OCI-LY7 (cell line): ENCODE data around the gene TRIM22. TPM values are rescaled to one million over a fixed set of nuclear protein-coding genes. Genes with fewer than 3 reads are reported as not detected.

Experiments
- BruUV-seq: library from RNA; stranded (reverse); fragments of 400-500 nt; replicated peaks from 2 replicates; lab custom pipeline; 2021; lab: Mats Ljungman, UMichigan
- CTCF ChIA-PET: fragments of 300-600 bp; sonication (Branson Sonifier 250); formaldehyde crosslinking; loops from one replicate; lab custom pipeline; 2022; ENCODE audit warnings: antibody characterized with exemption; ENCODE audit not compliant: unreplicated experiment; lab: Charles Lee
- POLR2A ChIA-PET: fragments of 300-600 bp; sonication (Branson Sonifier 250); formaldehyde crosslinking; loops from one replicate; lab custom pipeline; 2022; ENCODE audit warnings: antibody characterized with exemption; lab: Charles Lee
- DNase-seq: peaks from one replicate; pipeline ENCODE4 v3.0.0-alpha.2; 2015; ENCODE audit warnings: low spot score
- H2AFZ ChIP-seq: fragments of 200-600 bp; sonication (generic), shearing (Covaris generic); 2 replicates; pipeline ENCODE4 v1.6.1; 2014; ENCODE audit warnings: mild to moderate bottlenecking, antibody characterized with exemption, low read length, moderate library complexity
- H3K27ac ChIP-seq: fragments of 200-600 bp; sonication (generic); 2 replicates; pipeline ENCODE4 v1.5.1; 2014; ENCODE audit warnings: mixed run types, low read depth, mild to moderate bottlenecking, moderate library complexity, low read length, inconsistent platforms; ENCODE audit not compliant: poor library complexity, severe bottlenecking
- H3K36me3 ChIP-seq: fragments of 200-600 bp; sonication (generic); 2 replicates; pipeline ENCODE4 v1.6.1; 2014; ENCODE audit warnings: mild to moderate bottlenecking, antibody characterized with exemption, low read length, moderate library complexity, mixed read lengths; ENCODE audit not compliant: insufficient read depth
- H3K4me1 ChIP-seq: fragments of 200-600 bp; sonication (generic); 2 replicates; pipeline ENCODE4 v1.5.1; 2014; ENCODE audit warnings: mild to moderate bottlenecking, low read length; ENCODE audit not compliant: insufficient read depth, poor library complexity, severe bottlenecking
- H3K4me2 ChIP-seq: fragments of 200-600 bp; sonication (generic); 2 replicates; pipeline ENCODE4 v1.6.1; 2014; ENCODE audit warnings: mild to moderate bottlenecking, low read length
- H3K4me3 ChIP-seq: fragments of 200-600 bp; sonication (generic); 2 replicates; pipeline ENCODE4 v1.5.1; 2014; ENCODE audit warnings: mild to moderate bottlenecking, low read depth, low read length; ENCODE audit not compliant: poor library complexity, severe bottlenecking
- H3K79me2 ChIP-seq: fragments of 200-600 bp; sonication (generic); 2 replicates; pipeline ENCODE4 v1.6.1; 2016; ENCODE audit warnings: low read depth, mild to moderate bottlenecking, low read length, moderate library complexity, mixed read lengths; ENCODE audit not compliant: insufficient read depth
- H3K9me2 ChIP-seq: fragments of 200-600 bp; sonication (generic); 2 replicates; pipeline ENCODE4 v1.6.1; 2016; ENCODE audit warnings: mild to moderate bottlenecking, low read length, mixed read lengths; ENCODE audit not compliant: insufficient read depth
- H3K9me3 ChIP-seq: fragments of 200-600 bp; sonication (generic); 2 replicates; pipeline ENCODE4 v1.6.1; 2014; ENCODE audit warnings: mild to moderate bottlenecking, mixed run types, low read length, mixed read lengths
- H4K20me1 ChIP-seq: fragments of 200-600 bp; sonication (generic); 2 replicates; pipeline ENCODE4 v1.6.1; 2014; ENCODE audit warnings: mild to moderate bottlenecking, antibody characterized with exemption, low read length, moderate library complexity, mixed read lengths; ENCODE audit not compliant: insufficient read depth
- EZH2phosphoT487 ChIP-seq: fragments of 200-600 bp; sonication (generic); IDR thresholded peaks from 2 replicates; pipeline ENCODE4 v1.6.1; 2018; ENCODE audit warnings: low read depth, borderline replicate concordance, mild to moderate bottlenecking, mixed run types, antibody characterized with exemption, low read length, moderate library complexity, mixed read lengths
- intact Hi-C: fragments of 100-400 bp; cut with micrococcal nuclease; formaldehyde crosslinking; loops from one replicate; pipeline ENCODE4 v1.10.0; 2022; ENCODE audit not compliant: unreplicated experiment
- total RNA-seq, 2 experiments: library from RNA; depleted of rRNA in 1 of 2; stranded (reverse); fragments of >200 nt in 1 of 2; shearing (Covaris generic) in 1 of 2; gene quantifications; 2 replicates each; pipeline ENCODE4 v1.2.3, GENCODE V29; 2014 to 2022
- TF ChIP-seq, protein P1 (sequence below): fragments of 200-600 bp; sonication (generic); conservative IDR thresholded peaks from 2 replicates; pipeline ENCODE4 v1.5.1; 2014; ENCODE audit warnings: mild to moderate bottlenecking, antibody characterized with exemption, low read length, moderate library complexity, mixed read lengths

Gene TRIM22
- total RNA-seq, 2 experiments from 2014 or later, result 28.5 to 41.6 TPM

DNA sequence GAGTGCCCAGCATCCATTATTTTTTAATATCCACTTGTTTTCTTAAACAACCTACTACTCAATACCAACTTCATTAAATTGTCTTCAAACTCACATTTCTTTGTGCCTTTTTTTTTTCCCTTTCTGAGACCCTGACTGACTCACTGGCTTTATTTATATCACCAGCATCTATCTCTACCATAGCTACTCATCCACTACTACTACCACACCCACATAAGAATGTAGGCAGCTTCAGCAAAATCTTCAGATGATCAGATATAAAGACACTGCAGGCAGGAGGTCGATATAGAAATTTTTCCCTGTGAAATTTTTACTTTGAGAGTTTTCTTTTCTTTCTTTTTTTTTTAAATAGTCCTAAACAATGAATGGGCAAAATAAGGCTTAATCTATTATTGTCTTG lies 48.8 kb downstream of the TRIM22 start:
- POLR2A ChIA-PET, result no interaction called here
- Histone ChIP-seq H3K9me2 (no peaks in the 10 kb centered on the region), H3K4me2 (no peak overlapping the region), H3K4me1 (no peaks in the 10 kb centered on the region), H3K4me3 (no peak overlapping the region), H3K79me2 (no peaks in the 10 kb centered on the region), H2AFZ (no peak overlapping the region), H3K27ac (no peak overlapping the region), H3K36me3 (no peaks in the 10 kb centered on the region), H4K20me1 (no peaks in the 10 kb centered on the region), H3K9me3 (no peaks in the 10 kb centered on the region)
- CTCF ChIA-PET, result no interaction called here
- intact Hi-C loops, result no loop called here
- no TSS peak for BruUV-seq
- DNase-seq, result no peak
- no peak for TF ChIP-seq EZH2phosphoT487
- TF ChIP-seq, protein P1, sequence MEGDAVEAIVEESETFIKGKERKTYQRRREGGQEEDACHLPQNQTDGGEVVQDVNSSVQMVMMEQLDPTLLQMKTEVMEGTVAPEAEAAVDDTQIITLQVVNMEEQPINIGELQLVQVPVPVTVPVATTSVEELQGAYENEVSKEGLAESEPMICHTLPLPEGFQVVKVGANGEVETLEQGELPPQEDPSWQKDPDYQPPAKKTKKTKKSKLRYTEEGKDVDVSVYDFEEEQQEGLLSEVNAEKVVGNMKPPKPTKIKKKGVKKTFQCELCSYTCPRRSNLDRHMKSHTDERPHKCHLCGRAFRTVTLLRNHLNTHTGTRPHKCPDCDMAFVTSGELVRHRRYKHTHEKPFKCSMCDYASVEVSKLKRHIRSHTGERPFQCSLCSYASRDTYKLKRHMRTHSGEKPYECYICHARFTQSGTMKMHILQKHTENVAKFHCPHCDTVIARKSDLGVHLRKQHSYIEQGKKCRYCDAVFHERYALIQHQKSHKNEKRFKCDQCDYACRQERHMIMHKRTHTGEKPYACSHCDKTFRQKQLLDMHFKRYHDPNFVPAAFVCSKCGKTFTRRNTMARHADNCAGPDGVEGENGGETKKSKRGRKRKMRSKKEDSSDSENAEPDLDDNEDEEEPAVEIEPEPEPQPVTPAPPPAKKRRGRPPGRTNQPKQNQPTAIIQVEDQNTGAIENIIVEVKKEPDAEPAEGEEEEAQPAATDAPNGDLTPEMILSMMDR, result no peak

DNA sequence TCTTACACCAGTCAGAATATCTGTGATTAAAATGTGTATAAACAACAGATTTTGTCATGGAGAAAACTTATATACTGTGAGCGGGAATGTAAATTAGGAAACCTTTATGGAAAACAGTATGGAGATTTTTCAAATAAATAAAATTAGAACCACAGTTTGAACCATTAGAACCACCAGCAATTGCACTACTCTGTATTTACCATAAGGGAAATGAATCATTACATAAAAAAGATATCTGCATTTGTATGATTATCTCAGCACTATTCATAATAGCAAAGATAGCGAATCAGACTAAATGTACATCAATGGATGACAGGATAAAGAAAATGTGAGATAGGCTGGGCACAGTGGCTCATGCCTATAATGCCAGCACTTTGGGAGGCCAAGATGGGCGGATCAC lies 57.0 kb downstream of the TRIM22 start:
- Histone ChIP-seq H3K4me1 (no peaks in the 10 kb centered on the region), H3K9me2 (no peaks in the 10 kb centered on the region), H2AFZ (no peak overlapping the region), H4K20me1 (no peaks in the 10 kb centered on the region), H3K4me2 (no peak overlapping the region), H3K79me2 (no peaks in the 10 kb centered on the region), H3K4me3 (no peak overlapping the region), H3K9me3 (no peaks in the 10 kb centered on the region), H3K36me3 (no peaks in the 10 kb centered on the region), H3K27ac (no peak overlapping the region)
- POLR2A ChIA-PET, result interaction anchor here (0.7 kb wide), 1 partner anchor 411 kb away, joined by 4 read pairs; no protein-coding TSS in a partner anchor
- intact Hi-C loops, result no loop called here
- no TSS peak for BruUV-seq
- no peak for DNase-seq
- TF ChIP-seq, protein P1, result no peak
- no peak for TF ChIP-seq EZH2phosphoT487
- CTCF ChIA-PET, result no interaction called here

DNA sequence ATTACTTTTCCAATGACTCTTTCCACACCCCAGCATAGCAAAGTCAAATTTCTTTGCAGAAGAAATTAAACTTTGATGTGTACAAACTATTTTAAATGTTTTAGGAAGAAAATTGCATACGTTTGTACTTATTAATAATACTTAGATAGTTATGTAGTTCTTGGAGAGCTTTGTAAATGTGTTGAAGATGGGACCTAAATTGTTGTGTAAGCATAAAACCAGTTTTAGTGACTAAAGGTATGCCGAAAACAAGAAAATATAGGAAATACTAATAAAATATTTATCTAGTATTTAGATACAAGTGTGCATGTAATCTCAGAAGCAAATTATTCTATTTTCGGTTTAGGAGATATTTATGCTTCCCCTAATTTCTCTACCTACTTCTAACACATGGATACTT lies 60.2 kb downstream of the TRIM22 start:
- ChIA-PET POLR2A (no interaction called here), CTCF (no interaction called here)
- intact Hi-C loops, result no loop called here
- Histone ChIP-seq H2AFZ (no peak overlapping the region), H3K79me2 (no peaks in the 10 kb centered on the region), H3K4me2 (no peak overlapping the region), H3K36me3 (no peaks in the 10 kb centered on the region), H4K20me1 (no peaks in the 10 kb centered on the region), H3K9me2 (no peaks in the 10 kb centered on the region), H3K9me3 (no peaks in the 10 kb centered on the region), H3K27ac (no peak overlapping the region), H3K4me3 (no peak overlapping the region), H3K4me1 (no peaks in the 10 kb centered on the region)
- DNase-seq, result no peak
- no TSS peak for BruUV-seq
- TF ChIP-seq, protein P1, result no peak
- no peak for TF ChIP-seq EZH2phosphoT487
